IMR-90 (cell line): ENCODE data around the gene NOG. TPM values are rescaled to one million over a fixed set of nuclear protein-coding genes. Genes with fewer than 3 reads are reported as not detected.

Experiments used
- ATAC-seq: fragments of 200-7000 bp; cut with Tn5 transposase; 2 replicates; pipeline ENCODE4 v1.9.1; 2020; ENCODE audit warnings: low read depth, mild to moderate bottlenecking, moderate library complexity
- BruUV-seq: library from RNA; stranded (reverse); fragments of 400-500 nt; replicated peaks from 2 replicates; lab custom pipeline; 2021; lab: Mats Ljungman, UMichigan
- CTCF ChIA-PET: fragments of 300-600 bp; formaldehyde crosslinking; extraction: SDS; loops from one replicate; lab custom pipeline; 2021; ENCODE audit warnings: antibody characterized with exemption; lab: Yijun Ruan, JAX
- POLR2A ChIA-PET: fragments of 300-600 bp; sonication (Branson Sonifier 250); formaldehyde crosslinking; loops from one replicate; lab custom pipeline; 2022; ENCODE audit warnings: antibody characterized with exemption; ENCODE audit not compliant: unreplicated experiment; lab: Charles Lee
- DNase-seq: peaks from one replicate; pipeline ENCODE4 v3.0.0; 2013
- H2AFZ ChIP-seq: replicated peaks from 2 replicates; pipeline ENCODE3; 2013; ENCODE audit warnings: low read length, mild to moderate bottlenecking; ENCODE audit not compliant: poor library complexity
- H2AK5ac ChIP-seq: 2 replicates; pipeline ENCODE4 v1.6.1; 2013; ENCODE audit warnings: low read depth, low read length, inconsistent platforms
- H2AK9ac ChIP-seq: replicated peaks from 2 replicates; pipeline ENCODE3; 2013; ENCODE audit warnings: mild to moderate bottlenecking, low read depth, low read length, moderate library complexity; ENCODE audit not compliant: poor library complexity
- H2BK120ac ChIP-seq: 2 replicates; pipeline ENCODE4 v1.6.1; 2013; ENCODE audit warnings: low read depth, low read length, inconsistent platforms
- H2BK15ac ChIP-seq: 3 replicates; pipeline ENCODE4 v1.6.1; 2013; ENCODE audit warnings: low read depth, low read length, inconsistent platforms
- H2BK20ac ChIP-seq: 2 replicates; pipeline ENCODE4 v1.6.1; 2013; ENCODE audit warnings: low read depth, mild to moderate bottlenecking, inconsistent platforms, low read length, moderate library complexity
- H2BK5ac ChIP-seq: 2 replicates; pipeline ENCODE4 v1.6.1; 2013; ENCODE audit warnings: mild to moderate bottlenecking, low read depth, low read length, inconsistent platforms; ENCODE audit not compliant: poor library complexity, severe bottlenecking
- H3K14ac ChIP-seq: replicated peaks from 2 replicates; pipeline ENCODE4 v1.6.1; 2013; ENCODE audit warnings: low read depth, low read length, inconsistent platforms
- H3K18ac ChIP-seq: 2 replicates; pipeline ENCODE4 v1.6.1; 2013; ENCODE audit warnings: low read depth, low read length, control low read depth
- H3K23ac ChIP-seq: 2 replicates; pipeline ENCODE4 v1.6.1; 2013; ENCODE audit warnings: low read depth, low read length, inconsistent platforms
- H3K27ac ChIP-seq: 2 replicates; pipeline ENCODE4 v1.5.1; 2013; ENCODE audit warnings: mild to moderate bottlenecking, control low read depth, low read length; ENCODE audit not compliant: insufficient read depth
- H3K27me3 ChIP-seq: 2 replicates; pipeline ENCODE4 v1.6.1; 2013; ENCODE audit warnings: low read length; ENCODE audit not compliant: control insufficient read depth, insufficient read depth
- H3K36me3 ChIP-seq: 2 replicates; pipeline ENCODE4 v1.6.1; 2013; ENCODE audit warnings: low read length, mixed read lengths; ENCODE audit not compliant: control insufficient read depth, insufficient read depth
- H3K4ac ChIP-seq: 2 replicates; pipeline ENCODE4 v1.6.1; 2013; ENCODE audit warnings: low read depth, low read length, inconsistent platforms
- H3K4me1 ChIP-seq: 2 replicates; pipeline ENCODE4 v1.6.1; 2013; ENCODE audit warnings: low read length, mixed read lengths; ENCODE audit not compliant: control insufficient read depth, insufficient read depth
- H3K4me2 ChIP-seq: 2 replicates; pipeline ENCODE4 v1.6.1; 2013; ENCODE audit warnings: low read depth, mild to moderate bottlenecking, control low read depth, low read length, moderate library complexity
- H3K4me3 ChIP-seq: 2 replicates; pipeline ENCODE4 v1.5.1; 2013; ENCODE audit warnings: low read depth, mild to moderate bottlenecking, control low read depth, low read length, moderate library complexity; ENCODE audit not compliant: insufficient read depth
- H3K56ac ChIP-seq: 2 replicates; pipeline ENCODE4 v1.6.1; 2013; ENCODE audit warnings: low read length, inconsistent platforms; ENCODE audit not compliant: insufficient read depth; ENCODE audit errors: extremely low read depth
- H3K79me1 ChIP-seq, 2 experiments: 2 replicates each; pipeline ENCODE4 v1.6.1; 2013; ENCODE audit warnings: low read length in 2 of 2, inconsistent platforms in 1 of 2, low read depth in 1 of 2
- H3K9ac ChIP-seq: 2 replicates; pipeline ENCODE4 v1.6.1; 2013; ENCODE audit warnings: low read depth, low read length, control low read depth
- H3K9me1 ChIP-seq: 2 replicates; pipeline ENCODE4 v1.6.1; 2013; ENCODE audit warnings: low read length, inconsistent platforms; ENCODE audit not compliant: insufficient read depth
- H3K9me3 ChIP-seq: 2 replicates; pipeline ENCODE4 v1.6.1; 2013; ENCODE audit warnings: low read length; ENCODE audit not compliant: control insufficient read depth, insufficient read depth
- H4K20me1 ChIP-seq: 2 replicates; pipeline ENCODE4 v1.6.1; 2013; ENCODE audit warnings: low read length, inconsistent platforms; ENCODE audit not compliant: insufficient read depth
- H4K5ac ChIP-seq: 2 replicates; pipeline ENCODE4 v1.6.1; 2013; ENCODE audit warnings: mild to moderate bottlenecking, low read depth, low read length, control low read depth
- H4K8ac ChIP-seq, 2 experiments: 2 replicates each; pipeline ENCODE4 v1.6.1; 2013; ENCODE audit warnings: low read depth in 2 of 2, low read length in 2 of 2, control low read depth in 1 of 2, inconsistent platforms in 1 of 2
- H4K91ac ChIP-seq: 2 replicates; pipeline ENCODE4 v1.6.1; 2013; ENCODE audit warnings: low read depth, low read length, inconsistent platforms; ENCODE audit not compliant: insufficient read depth
- CEBPB ChIP-seq: IDR thresholded peaks from 2 replicates; pipeline ENCODE4 v1.6.1; 2012; ENCODE audit warnings: low read depth, low read length, improper control_type of control experiment
- CTCF ChIP-seq: conservative IDR thresholded peaks from 2 replicates; pipeline ENCODE4 v1.5.1; 2012; ENCODE audit warnings: mild to moderate bottlenecking, low read depth, low read length, improper control_type of control experiment
- ELK1 ChIP-seq: fragments of 150-350 bp; IDR thresholded peaks from 2 replicates; pipeline ENCODE4 v1.6.1; 2016; ENCODE audit warnings: low read depth, mild to moderate bottlenecking, low read length, moderate library complexity, borderline replicate concordance
- FOS ChIP-seq: fragments of 150-350 bp; IDR thresholded peaks from 2 replicates; pipeline ENCODE4 v1.6.1; 2016; ENCODE audit warnings: low read depth, low read length
- MXI1 ChIP-seq: IDR thresholded peaks from 2 replicates; pipeline ENCODE4 v1.6.1; 2012; ENCODE audit warnings: low read depth, mild to moderate bottlenecking, low read length, moderate library complexity, borderline replicate concordance
- NFE2L2 ChIP-seq: fragments of 150-350 bp; IDR thresholded peaks from 2 replicates; pipeline ENCODE4 v1.6.1; 2016; ENCODE audit warnings: low read depth, mild to moderate bottlenecking, low read length
- WGBS, 2 experiments: methylation state at CpG; one replicate each; pipeline versions ENCODE4 v1.1.5 to v1.1.7; 2013; ENCODE audit warnings: missing lambda C conversion rate in 2 of 2; ENCODE audit not compliant: insufficient read length in 1 of 2; ENCODE audit errors: extremely low coverage in 2 of 2; 5-methylcytosine and 5-hydroxymethylcytosine counted together
- dilution Hi-C: fragments of 300-500 bp; cut with HindIII; formaldehyde crosslinking; loops from one replicate; pipeline ENCODE4 v1.14.3; 2018; ENCODE audit warnings: low sequenced_read_pairs; ENCODE audit not compliant: unreplicated experiment
- in situ Hi-C: fragments of 300-500 bp; cut with MboI; formaldehyde crosslinking; loops from 3 replicates; pipeline ENCODE4 v1.14.3; 2019; ENCODE audit warnings: low sequenced_read_pairs, inconsistent platforms, mixed read lengths
- intact Hi-C: fragments of 100-400 bp; cut with micrococcal nuclease; formaldehyde crosslinking; loops from 2 replicates; pipeline ENCODE4 v1.10.0; 2022
- polyA plus RNA-seq, 3 experiments: library from polyadenylated mRNA; depleted of rRNA; stranded (reverse); fragments of >200 nt; gene quantifications; 2 replicates each; pipeline ENCODE4 v1.2.3, GENCODE V29; 2012; ENCODE audit warnings: low replicate concordance in 1 of 3
- total RNA-seq: library from RNA; depleted of rRNA; stranded (reverse); fragments of >200 nt; gene quantifications from 2 replicates; pipeline ENCODE4 v1.2.3, GENCODE V29; 2012

The NOG gene
- total and polyA plus RNA-seq, 2 of the 4 experiments (the other 2 are of a cell fraction) = 11.7 to 13.1 TPM

- ChIA-PET CTCF (no interaction called here), POLR2A (no interaction called here)
- no peak overlapping the region for H3K14ac ChIP-seq
- in situ Hi-C loops = no loop called here
- no peak overlapping the region for H2BK120ac ChIP-seq
- no peak overlapping the region for H3K27ac ChIP-seq
- no peak overlapping the region for H3K18ac ChIP-seq
- H3K4me3 ChIP-seq = no peak overlapping the region
- no peak overlapping the region for H3K23ac ChIP-seq
- H3K9ac ChIP-seq = no peak overlapping the region
- H3K79me1 ChIP-seq = no peaks in the 10 kb centered on the region
- no peaks in the 10 kb centered on the region for H3K4me1 ChIP-seq
- H3K9me1 ChIP-seq = no peaks in the 10 kb centered on the region
- H2BK5ac ChIP-seq = no peak overlapping the region
- no peak overlapping the region for H2AFZ ChIP-seq
- no peak for ATAC-seq
- no peak for TF ChIP-seq MXI1
- no peak for TF ChIP-seq CEBPB
- TF ChIP-seq NFE2L2 = no peak
- no peak for TF ChIP-seq ELK1
- no peak for TF ChIP-seq FOS
- no peak for TF ChIP-seq CTCF
- H3K36me3 ChIP-seq = no peaks in the 10 kb centered on the region
- H2BK15ac ChIP-seq = no peak overlapping the region
- H3K56ac ChIP-seq = no peak overlapping the region
- no peaks in the 10 kb centered on the region for H3K9me3 ChIP-seq
- H2BK20ac ChIP-seq = no peak overlapping the region
- H3K27me3 ChIP-seq = peaks cover 25% of the 10 kb centered on the region
- no peak overlapping the region for H4K8ac ChIP-seq
- dilution Hi-C loops = no loop called here
- no peak overlapping the region for H2AK5ac ChIP-seq
- no peaks in the 10 kb centered on the region for H4K20me1 ChIP-seq
- BruUV-seq = no TSS peak
- no peak overlapping the region for H3K4me2 ChIP-seq
- H4K5ac ChIP-seq = no peak overlapping the region
- no peak overlapping the region for H3K4ac ChIP-seq
- no peak overlapping the region for H4K91ac ChIP-seq
- H2AK9ac ChIP-seq = no peak overlapping the region
- intact Hi-C loops = no loop called here
- WGBS, 2 experiments = 40% methylated on average over 1 of the region's 2 CpGs; no CpG with 5 or more reads in 1 of the 2 experiments
- no peak for DNase-seq
Measured at GRCh38 chr17:56641894-56642293, 48.4 kb downstream of the NOG start.
